SK-N-SH treated with all-trans-retinoic acid at 6 μM for 48 hours (cell line): ENCODE measurements around the gene KYAT1.
"Not testable (repeated sequence)": the region's sequence is repeated elsewhere in the genome, so short reads cannot be mapped to it uniquely, and the experiment has no call there.

Experiments
- ATAC-seq: fragments of 200-7000 bp; cut with Tn5 transposase; 3 replicates; pipeline ENCODE4 v1.9.1; 2020; ENCODE audit warnings: mild to moderate bottlenecking, moderate library complexity
- ARNTL ChIP-seq: fragments of 450-650 bp; formaldehyde crosslinking; IDR thresholded peaks from 2 replicates; pipeline ENCODE4 v1.5.0; 2020; ENCODE audit warnings: low read depth, mild to moderate bottlenecking, moderate library complexity, borderline replicate concordance
- BACH2 ChIP-seq: fragments of 250-450 bp; sonication (Bioruptor Pico); IDR thresholded peaks from 2 replicates; pipeline ENCODE4 v1.9.0; 2021; ENCODE audit warnings: mild to moderate bottlenecking, borderline replicate concordance
- CSDC2 ChIP-seq: fragments of 250-450 bp; sonication (Bioruptor Pico); IDR thresholded peaks from 2 replicates; pipeline ENCODE4 v1.5.0; 2020; ENCODE audit warnings: mild to moderate bottlenecking, moderate library complexity
- ESRRG ChIP-seq: fragments of 250-450 bp; sonication (Bioruptor Pico); IDR thresholded peaks from 2 replicates; pipeline ENCODE4 v1.6.1; 2021; ENCODE audit warnings: mild to moderate bottlenecking
- GLIS3 ChIP-seq: fragments of 250-450 bp; sonication (Bioruptor Pico); IDR thresholded peaks from 2 replicates; pipeline ENCODE4 v1.5.0; 2020; ENCODE audit warnings: mild to moderate bottlenecking, moderate library complexity
- ISL1 ChIP-seq: fragments of 250-450 bp; sonication (Bioruptor Pico); IDR thresholded peaks from 2 replicates; pipeline ENCODE4 v2.1.2; 2022; ENCODE audit warnings: mild to moderate bottlenecking, moderate library complexity
- OSR1 ChIP-seq: fragments of 250-450 bp; sonication (Bioruptor Pico); IDR thresholded peaks from 2 replicates; pipeline ENCODE4 v1.8.0; 2022; ENCODE audit warnings: moderate library complexity, mild to moderate bottlenecking, inconsistent platforms
- PATZ1 ChIP-seq: fragments of 250-450 bp; sonication (Bioruptor Pico); IDR thresholded peaks from 2 replicates; pipeline ENCODE4 v1.8.0; 2020; ENCODE audit warnings: mild to moderate bottlenecking, moderate library complexity, borderline replicate concordance
- PPARA ChIP-seq: fragments of 250-450 bp; sonication (Bioruptor Pico); IDR thresholded peaks from 2 replicates; pipeline ENCODE4 v1.5.0; 2020; ENCODE audit warnings: mild to moderate bottlenecking, borderline replicate concordance
- RARB ChIP-seq: fragments of 250-450 bp; sonication (Bioruptor Pico); IDR thresholded peaks from 2 replicates; pipeline ENCODE4 v1.8.0; 2021; ENCODE audit warnings: mild to moderate bottlenecking, moderate library complexity
- SNAI2 ChIP-seq: fragments of 250-450 bp; sonication (Bioruptor Pico); IDR thresholded peaks from 2 replicates; pipeline ENCODE4 v1.5.0; 2020; ENCODE audit warnings: mild to moderate bottlenecking, moderate library complexity
- TCF4 ChIP-seq: fragments of 250-450 bp; sonication (Bioruptor Pico); IDR thresholded peaks from 2 replicates; pipeline ENCODE4 v1.8.0; 2021; ENCODE audit warnings: mild to moderate bottlenecking, moderate library complexity, borderline replicate concordance
- TOX ChIP-seq: fragments of 250-450 bp; sonication (Bioruptor Pico); IDR thresholded peaks from 2 replicates; pipeline ENCODE4 v1.8.0; 2021; ENCODE audit warnings: mild to moderate bottlenecking, moderate library complexity, borderline replicate concordance
- ZC3H10 ChIP-seq: fragments of 250-450 bp; sonication (Bioruptor Pico); IDR thresholded peaks from 2 replicates; pipeline ENCODE4 v1.5.1; 2021; ENCODE audit warnings: mild to moderate bottlenecking, moderate library complexity
- ZFP3 ChIP-seq: fragments of 250-450 bp; sonication (Bioruptor Pico); IDR thresholded peaks from 2 replicates; pipeline ENCODE4 v1.5.0; 2020; ENCODE audit warnings: mild to moderate bottlenecking, moderate library complexity
- ZFP30 ChIP-seq: fragments of 450-650 bp; formaldehyde crosslinking; IDR thresholded peaks from 2 replicates; pipeline ENCODE4 v1.5.0; 2022; ENCODE audit warnings: mild to moderate bottlenecking, moderate library complexity
- ZNF565 ChIP-seq: fragments of 450-650 bp; formaldehyde crosslinking; conservative IDR thresholded peaks from 2 replicates; pipeline ENCODE4 v1.5.0; 2020; ENCODE audit warnings: low read depth, mild to moderate bottlenecking, moderate library complexity
- ZNF70 ChIP-seq: fragments of 450-650 bp; formaldehyde crosslinking; IDR thresholded peaks from 2 replicates; pipeline ENCODE4 v1.5.0; 2020; ENCODE audit warnings: mild to moderate bottlenecking, moderate library complexity
- TF ChIP-seq, protein P1 (sequence below): fragments of 250-450 bp; sonication (Bioruptor Pico); IDR thresholded peaks from 2 replicates; pipeline ENCODE4 v1.5.1; 2020; ENCODE audit warnings: low read depth, mild to moderate bottlenecking, moderate library complexity
- TF ChIP-seq, protein P2 (sequence below): fragments of 250-450 bp; sonication (Bioruptor Pico); IDR thresholded peaks from 2 replicates; pipeline ENCODE4 v1.5.1; 2021; ENCODE audit warnings: mild to moderate bottlenecking, moderate library complexity

The KYAT1 gene

GRCh38 chr9:128863647-128864046 is 18.1 kb downstream of the KYAT1 start:
- TF ChIP-seq GLIS3 (CRISPR knock-in tag) (no peak), ARNTL (CRISPR knock-in tag) (no peak), SNAI2 (CRISPR knock-in tag) (no peak)
- TF ChIP-seq, protein P1, sequence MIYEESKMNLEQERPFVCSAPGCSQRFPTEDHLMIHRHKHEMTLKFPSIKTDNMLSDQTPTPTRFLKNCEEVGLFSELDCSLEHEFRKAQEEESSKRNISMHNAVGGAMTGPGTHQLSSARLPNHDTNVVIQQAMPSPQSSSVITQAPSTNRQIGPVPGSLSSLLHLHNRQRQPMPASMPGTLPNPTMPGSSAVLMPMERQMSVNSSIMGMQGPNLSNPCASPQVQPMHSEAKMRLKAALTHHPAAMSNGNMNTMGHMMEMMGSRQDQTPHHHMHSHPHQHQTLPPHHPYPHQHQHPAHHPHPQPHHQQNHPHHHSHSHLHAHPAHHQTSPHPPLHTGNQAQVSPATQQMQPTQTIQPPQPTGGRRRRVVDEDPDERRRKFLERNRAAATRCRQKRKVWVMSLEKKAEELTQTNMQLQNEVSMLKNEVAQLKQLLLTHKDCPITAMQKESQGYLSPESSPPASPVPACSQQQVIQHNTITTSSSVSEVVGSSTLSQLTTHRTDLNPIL (CRISPR knock-in tag) = no peak
- ATAC-seq = peak; percentile 95

DNA sequence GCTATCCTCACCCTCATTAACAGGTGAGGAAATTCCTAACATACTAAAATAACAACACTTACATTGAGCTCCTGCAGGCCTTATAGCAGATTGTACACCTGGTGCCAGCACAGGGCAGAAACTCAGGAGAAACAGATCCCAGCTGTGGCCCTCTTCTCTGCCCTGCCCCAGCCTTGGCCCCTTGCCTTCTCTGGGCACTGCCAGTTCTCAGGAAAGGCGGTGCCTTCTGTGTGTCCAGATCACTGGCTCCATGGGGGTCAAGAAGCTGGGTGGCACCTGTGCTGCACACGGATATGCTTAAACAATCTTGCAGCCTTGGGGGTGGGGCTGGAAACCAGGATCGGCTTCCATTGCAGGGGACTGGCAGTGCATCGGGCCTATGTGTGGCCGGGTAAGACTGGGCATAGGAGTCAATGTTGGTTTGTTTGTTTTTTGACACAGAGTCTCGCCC is 19.3 kb downstream of the KYAT1 start:
- no peak for ATAC-seq
- TF ChIP-seq TOX (CRISPR knock-in tag) = no peak
- no peak for TF ChIP-seq ZFP30

- ATAC-seq = no peak
- no peak for TF ChIP-seq ZC3H10 (CRISPR knock-in tag)
- TF ChIP-seq RARB (CRISPR knock-in tag) = no peak
- TF ChIP-seq, protein P2, sequence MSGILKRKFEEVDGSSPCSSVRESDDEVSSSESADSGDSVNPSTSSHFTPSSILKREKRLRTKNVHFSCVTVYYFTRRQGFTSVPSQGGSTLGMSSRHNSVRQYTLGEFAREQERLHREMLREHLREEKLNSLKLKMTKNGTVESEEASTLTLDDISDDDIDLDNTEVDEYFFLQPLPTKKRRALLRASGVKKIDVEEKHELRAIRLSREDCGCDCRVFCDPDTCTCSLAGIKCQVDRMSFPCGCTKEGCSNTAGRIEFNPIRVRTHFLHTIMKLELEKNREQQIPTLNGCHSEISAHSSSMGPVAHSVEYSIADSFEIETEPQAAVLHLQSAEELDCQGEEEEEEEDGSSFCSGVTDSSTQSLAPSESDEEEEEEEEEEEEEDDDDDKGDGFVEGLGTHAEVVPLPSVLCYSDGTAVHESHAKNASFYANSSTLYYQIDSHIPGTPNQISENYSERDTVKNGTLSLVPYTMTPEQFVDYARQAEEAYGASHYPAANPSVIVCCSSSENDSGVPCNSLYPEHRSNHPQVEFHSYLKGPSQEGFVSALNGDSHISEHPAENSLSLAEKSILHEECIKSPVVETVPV = no peak
- TF ChIP-seq OSR1 = no peak
- TF ChIP-seq CSDC2 (CRISPR knock-in tag) = no peak
- TF ChIP-seq GLIS3 (CRISPR knock-in tag) = no peak
- no peak for TF ChIP-seq ESRRG (CRISPR knock-in tag)
- TF ChIP-seq PPARA (CRISPR knock-in tag) = no peak
- TF ChIP-seq, protein P1 (CRISPR knock-in tag) = no peak
- no peak for TF ChIP-seq ZFP30
- no peak for TF ChIP-seq BACH2 (CRISPR knock-in tag)
- no peak for TF ChIP-seq PATZ1 (CRISPR knock-in tag)
- no peak for TF ChIP-seq ZFP3
- TF ChIP-seq ZNF70 (CRISPR knock-in tag) = no peak
Observed at GRCh38 chr9:128861501-128861900, 20.2 kb downstream of the KYAT1 start.

DNA sequence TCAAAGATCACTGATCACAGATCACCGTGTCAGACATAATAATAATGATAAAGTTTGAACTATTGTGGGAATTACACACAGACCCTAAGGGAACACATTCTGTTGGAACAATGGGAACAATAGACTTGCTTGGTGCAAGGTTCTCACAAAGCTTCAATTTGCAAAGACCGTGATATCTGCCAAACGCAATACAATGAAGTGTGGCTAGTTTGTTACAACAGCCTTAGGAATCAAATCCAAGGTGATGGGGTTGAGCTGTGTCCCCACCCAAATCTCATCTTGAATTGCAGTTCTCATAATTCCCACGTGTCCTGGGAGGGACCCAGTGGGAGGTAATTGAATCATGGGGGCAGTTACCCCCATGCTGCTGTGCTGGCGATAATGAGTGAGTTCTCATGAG is 20.8 kb downstream of the KYAT1 start:
- no peak for ATAC-seq
- TF ChIP-seq GLIS3 (CRISPR knock-in tag) (no peak), TOX (CRISPR knock-in tag) (no peak), RARB (CRISPR knock-in tag) (no peak), OSR1 (no peak), ZNF565 (CRISPR knock-in tag) (no peak), ESRRG (CRISPR knock-in tag) (no peak), ZFP3 (no peak), ZC3H10 (CRISPR knock-in tag) (no peak), ISL1 (CRISPR knock-in tag) (no peak), TCF4 (no peak)
- TF ChIP-seq, protein P2 = no peak
- TF ChIP-seq, protein P1 (CRISPR knock-in tag) = no peak

DNA sequence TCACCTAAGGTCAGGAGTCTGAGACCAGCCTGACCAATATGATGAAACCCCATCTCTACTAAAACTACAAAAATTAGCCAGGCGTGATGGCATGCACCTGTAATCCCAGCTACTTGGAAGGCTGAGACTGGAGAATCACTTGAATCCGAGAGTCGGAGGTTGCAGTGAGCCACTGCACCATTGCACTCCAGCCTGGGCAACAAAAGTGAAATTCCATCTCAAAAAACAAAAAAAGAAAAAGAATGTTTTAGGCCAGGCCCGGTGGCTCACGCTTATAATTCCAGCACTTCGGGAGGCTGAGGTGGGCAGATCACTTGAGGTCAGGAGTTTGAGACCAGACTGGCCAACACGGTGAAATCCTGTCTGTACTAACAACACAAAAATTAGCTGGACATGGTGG is 23.3 kb downstream of the KYAT1 start:
- ATAC-seq = not testable (repeated sequence)
